GM12878 (cell line): ENCODE measurements around the gene PRKCQ. TPM values are rescaled to one million over a fixed set of nuclear protein-coding genes. Genes with fewer than 3 reads are reported as not detected.
"Not testable (repeated sequence)": the region's sequence is repeated elsewhere in the genome, so short reads cannot be mapped to it uniquely, and the experiment has no call there.

Experiments used
- ATAC-seq: fragments of 200-7000 bp; cut with Tn5 transposase; 3 replicates; pipeline ENCODE4 v1.9.1; 2020; ENCODE audit warnings: mild to moderate bottlenecking, moderate library complexity
- BruUV-seq: library from RNA; stranded (reverse); fragments of 400-500 nt; replicated peaks from 2 replicates; lab custom pipeline; 2021; lab: Mats Ljungman, UMichigan
- CTCF ChIA-PET: fragments of 300-600 bp; sonication (Branson Sonifier 250); formaldehyde crosslinking; extraction: SDS; loops from one replicate; lab custom pipeline; 2021; ENCODE audit warnings: inconsistent platforms; lab: Yijun Ruan, JAX
- POLR2A ChIA-PET: fragments of 350-600 bp; formaldehyde crosslinking; extraction: SDS; loops from one replicate; lab custom pipeline; 2021; ENCODE audit warnings: inconsistent platforms; lab: Charles Lee
- RAD21 ChIA-PET: fragments of 300-600 bp; sonication (Branson Sonifier 250); formaldehyde crosslinking; loops from one replicate; lab custom pipeline; 2023; ENCODE audit warnings: antibody characterized with exemption; ENCODE audit not compliant: unreplicated experiment; lab: Charles Lee
- SMC1A ChIA-PET: fragments of 300-600 bp; sonication (Branson Sonifier 250); formaldehyde crosslinking; loops from one replicate; lab custom pipeline; 2023; ENCODE audit not compliant: unreplicated experiment, uncharacterized antibody; lab: Charles Lee
- DNase-seq: peaks from one replicate; pipeline ENCODE4 v3.0.0-alpha.2; 2011; ENCODE audit warnings: low read depth, low spot score
- FAIRE-seq: peaks from 3 replicates; lab custom pipeline; 2011; peaks lifted over from hg19 to GRCh38; lab: Jason Lieb, UNC
- H2AFZ ChIP-seq: 2 replicates; pipeline ENCODE4 v1.6.0; 2011; ENCODE audit warnings: low read depth, low read length, control low read depth; ENCODE audit not compliant: control insufficient read depth
- H3K27ac ChIP-seq: 2 replicates; pipeline ENCODE4 v1.5.1; 2011; ENCODE audit warnings: control low read depth; ENCODE audit not compliant: control insufficient read depth, insufficient read depth
- H3K27me3 ChIP-seq, 2 experiments: replicated peaks in 1 of 2; 2 replicates each; pipeline versions ENCODE4 v1.6.0 to v1.6.1; 2011; ENCODE audit warnings: low read length in 1 of 2; ENCODE audit not compliant: control insufficient read depth in 2 of 2, insufficient read depth in 2 of 2
- H3K36me3 ChIP-seq, 2 experiments: 2 replicates each; pipeline ENCODE4 v1.5.1; 2011; ENCODE audit warnings: low read length in 1 of 2; ENCODE audit not compliant: control insufficient read depth in 2 of 2, insufficient read depth in 2 of 2
- H3K4me1 ChIP-seq: 2 replicates; pipeline ENCODE4 v1.6.1; 2011; ENCODE audit warnings: mild to moderate bottlenecking, low read length, moderate library complexity, mixed read lengths; ENCODE audit not compliant: control insufficient read depth, insufficient read depth
- H3K4me2 ChIP-seq: 2 replicates; pipeline ENCODE4 v1.6.0; 2011; ENCODE audit warnings: control low read depth; ENCODE audit not compliant: control insufficient read depth, insufficient read depth
- H3K4me3 ChIP-seq: fragments of 200-600 bp; sonication (generic); 2 replicates; pipeline ENCODE4 v1.5.1; 2016
- H3K79me2 ChIP-seq: 2 replicates; pipeline ENCODE4 v1.6.0; 2011; ENCODE audit warnings: low read length; ENCODE audit not compliant: control insufficient read depth, insufficient read depth
- H3K9ac ChIP-seq: 2 replicates; pipeline ENCODE4 v1.8.0; 2011; ENCODE audit warnings: low read length, control low read depth, mixed read lengths; ENCODE audit not compliant: control insufficient read depth, insufficient read depth
- H3K9me3 ChIP-seq: replicated peaks from 3 replicates; pipeline ENCODE4 v1.5.1; 2011; ENCODE audit warnings: mild to moderate bottlenecking, low read length; ENCODE audit not compliant: control insufficient read depth, insufficient read depth
- H4K20me1 ChIP-seq: 2 replicates; pipeline ENCODE4 v1.6.0; 2011; ENCODE audit not compliant: control insufficient read depth, insufficient read depth
- BRCA1 ChIP-seq: IDR thresholded peaks from 2 replicates; pipeline ENCODE4 v1.6.1; 2011; ENCODE audit warnings: low read depth, low read length, improper control_type of control experiment
- CBX3 ChIP-seq: fragments of 200-600 bp; sonication (generic); IDR thresholded peaks from 2 replicates; pipeline ENCODE4 v1.6.1; 2016; ENCODE audit warnings: low read depth, borderline replicate concordance
- FOXK2 ChIP-seq: fragments of 450-650 bp; IDR thresholded peaks from 2 replicates; pipeline ENCODE4 v1.6.1; 2017; ENCODE audit warnings: mild to moderate bottlenecking, moderate library complexity
- KLF5 ChIP-seq: fragments of 450-650 bp; IDR thresholded peaks from 2 replicates; pipeline ENCODE4 v1.6.1; 2014; ENCODE audit warnings: mild to moderate bottlenecking; ENCODE audit not compliant: partially characterized antibody
- MTA3 ChIP-seq: IDR thresholded peaks from 2 replicates; pipeline ENCODE4 v1.6.1; 2012; ENCODE audit warnings: low read length, inconsistent platforms, borderline replicate concordance
- MYB ChIP-seq: fragments of 150-350 bp; IDR thresholded peaks from 2 replicates; pipeline ENCODE4 v1.6.1; 2014; ENCODE audit warnings: mild to moderate bottlenecking, low read depth, low read length, borderline replicate concordance
- SIX5 ChIP-seq: IDR thresholded peaks from 2 replicates; pipeline ENCODE4 v1.6.1; 2011; ENCODE audit warnings: mild to moderate bottlenecking, low read depth, low read length, moderate library complexity; ENCODE audit not compliant: severe bottlenecking
- WGBS: methylation state at CpG from one replicate; pipeline ENCODE4 v1.1.6; 2016; ENCODE audit warnings: low lambda C conversion rate; ENCODE audit not compliant: insufficient replicate concordance, insufficient coverage; ENCODE audit errors: missing lambda C conversion rate; 5-methylcytosine and 5-hydroxymethylcytosine counted together
- in situ Hi-C: fragments of 300-500 bp; cut with MboI; formaldehyde crosslinking; loops from 9 replicates; pipeline ENCODE4 v1.14.3; 2018; ENCODE audit warnings: mixed read lengths
- intact Hi-C: fragments of 100-400 bp; cut with micrococcal nuclease; formaldehyde crosslinking; loops from one replicate; pipeline ENCODE4 v1.14.2; 2022; ENCODE audit not compliant: unreplicated experiment
- polyA plus RNA-seq, 11 experiments: library from polyadenylated mRNA; depleted of rRNA in 4 of 11; unstranded in 6 of 11; stranded (reverse) in 5 of 11; fragments of >200 nt; fragmentation: Nextera tagmentation in 4 of 11; fragmentation: Illumina TruSeq in 1 of 11; extraction: Ambion mirVana in 4 of 11; extraction: Trizol in 1 of 11; gene quantifications; 1 replicate in 1 of 11; 2 replicates in 10 of 11; pipeline versions ENCODE4 v1.2.1 to v1.2.3, GENCODE V29; 2011 to 2016; ENCODE audit warnings: inconsistent platforms in 2 of 11, missing spikeins in 2 of 11, low read depth in 1 of 11
- total RNA-seq, 4 experiments: library from RNA; depleted of rRNA in 3 of 4; stranded (reverse); fragments of >200 nt in 3 of 4; fragmentation: Illumina TruSeq in 1 of 4; extraction: Trizol in 1 of 4; gene quantifications; 2 replicates each; pipeline versions ENCODE4 v1.2.1 to v1.2.3, GENCODE V29; 2013 to 2021

Gene PRKCQ
- total and polyA plus RNA-seq, 10 of the 15 experiments (the other 5 are each of a cell fraction or from before 2014, with no cell fraction given): 0.26 to 8.9 (median 0.98) TPM

DNA sequence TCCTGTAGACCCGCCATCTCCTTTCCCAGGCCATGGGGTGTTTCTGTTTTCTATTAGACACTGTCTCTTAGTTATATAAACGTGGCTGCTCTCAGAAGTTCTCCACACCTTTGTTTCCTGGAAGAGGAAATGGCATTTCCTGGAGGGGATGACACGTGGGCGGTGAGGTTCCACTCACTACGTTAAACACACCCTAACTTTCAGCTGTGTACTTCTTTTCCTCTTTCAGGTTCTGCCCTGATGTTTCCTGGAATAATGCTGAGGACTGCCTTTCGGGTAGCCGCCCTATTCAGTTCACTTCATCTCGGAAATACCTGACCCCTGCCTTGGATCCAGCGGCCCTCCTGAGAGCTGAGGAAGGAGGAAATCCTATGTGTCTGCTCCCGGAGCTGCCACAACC, 3.4 kb upstream of the PRKCQ start (continued):
- TF ChIP-seq MTA3 (no peak), SIX5 (no peak), FOXK2 (no peak), MYB (no peak), CBX3 (no peak), BRCA1 (no peak), KLF5 (no peak)

- not testable (repeated sequence) for H3K4me1 ChIP-seq
Measured at GRCh38 chr10:6582913-6583312, 2.8 kb upstream of the PRKCQ start.

More at GRCh38 chr10:6582913-6583312, 2.8 kb upstream of the PRKCQ start:
- H3K9ac ChIP-seq, H2AFZ ChIP-seq, H3K4me3 ChIP-seq, H3K27ac ChIP-seq, H4K20me1 ChIP-seq, DNase-seq, H3K27me3 ChIP-seq, H3K36me3 ChIP-seq, FAIRE-seq, ATAC-seq, BruUV-seq, H3K4me2 ChIP-seq, H3K79me2 ChIP-seq, H3K9me3 ChIP-seq, in situ Hi-C loops, POLR2A ChIA-PET: not testable (repeated sequence)
- RAD21 ChIA-PET: interaction anchor here (0.7 to 2.6 kb wide), 6 partner anchors 15 to 136 kb away, joined by 3 to 16 read pairs (median 4); no protein-coding TSS in a partner anchor
- intact Hi-C loops: loop anchor here (5.0 to 10.0 kb wide), 2 partner anchors 84 to 138 kb away; no protein-coding TSS in a partner anchor
- WGBS: 47% methylated on average over 8 of the region's 8 CpGs
- SMC1A ChIA-PET: interaction anchor here (0.9 to 2.8 kb wide), 12 partner anchors 10 to 165 kb away, joined by 3 to 12 read pairs (median 6); no protein-coding TSS in a partner anchor
- CTCF ChIA-PET: interaction anchor here (0.9 to 3.3 kb wide), 5 partner anchors 13 to 109 kb away, joined by 3 to 9 read pairs (median 7); no protein-coding TSS in a partner anchor
